ENCODE measurements around the gene DFFA. TPM values are rescaled to one million over a fixed set of nuclear protein-coding genes. Genes with fewer than 3 reads are reported as not detected.
"Not testable (repeated sequence)": the region's sequence is repeated elsewhere in the genome, so short reads cannot be mapped to it uniquely, and the experiment has no call there.

The DFFA gene
- polyA plus RNA-seq, 1 of the 3 experiments (the other 2 are of a cell fraction) = 42.3 TPM

DNA sequence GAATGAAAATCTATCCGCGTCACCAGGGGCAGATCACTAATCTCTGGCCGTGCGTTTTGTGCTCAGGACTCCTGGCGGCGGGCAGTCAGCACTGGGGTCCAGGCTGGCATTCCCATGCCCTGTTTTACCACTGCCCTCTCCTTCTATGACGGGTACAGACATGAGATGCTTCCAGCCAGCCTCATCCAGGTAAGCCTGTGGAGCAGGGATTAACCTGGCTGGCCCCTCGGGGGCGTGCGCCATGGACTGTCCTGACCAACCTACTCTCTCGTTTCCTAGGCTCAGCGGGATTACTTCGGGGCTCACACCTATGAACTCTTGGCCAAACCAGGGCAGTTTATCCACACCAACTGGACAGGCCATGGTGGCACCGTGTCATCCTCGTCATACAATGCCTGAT is 53.0 kb downstream of the DFFA start:
- no peak overlapping the region for H3K9ac ChIP-seq
- peaks cover 43 to 48% of the 10 kb centered on the region in 2 experiments for H3K36me3 ChIP-seq (replicated peaks in 1 of 2; ENCODE audit: control insufficient read depth in 1 of 2, insufficient read depth in 2 of 2, low read length in 1 of 2)
- ChIA-PET POLR2A (no interaction called here), CTCF (interaction anchor here (1.6 to 2.6 kb wide), 2 partner anchors 10 to 75 kb away, joined by 6 to 9 read pairs; partner anchors contain the start of gene CENPS)
- no peaks in the 10 kb centered on the region for H3K79me2 ChIP-seq (ENCODE audit: insufficient read depth)
- H3K27me3 ChIP-seq (ENCODE audit: insufficient read depth) = no peaks in the 10 kb centered on the region
- no peak overlapping the region for H3K27ac ChIP-seq (ENCODE audit: low read depth in 2 of 2, low read length in 1 of 2)
- no peaks in the 10 kb centered on the region for H4K20me1 ChIP-seq (ENCODE audit: insufficient read depth)
- H3K9me2 ChIP-seq = no peaks in the 10 kb centered on the region
- no peaks in the 10 kb centered on the region for H3K9me3 ChIP-seq
- 83% methylated on average over 10 of the region's 15 CpGs for whole genome bisulfite sequencing (ENCODE audit: low lambda C conversion rate)
- TF ChIP-seq NRF1 (IDR thresholded peaks at IDR 0.05; ENCODE audit: low read depth, low read length) = no peak
- TF ChIP-seq YY1 (IDR thresholded peaks at IDR 0.05; ENCODE audit: low read depth) = no peak
- TF ChIP-seq MXI1 (IDR thresholded peaks at IDR 0.05; ENCODE audit: low read depth, low read length) = no peak
- TF ChIP-seq CTCF (IDR thresholded peaks at IDR 0.05) = no peak
- no peak for TF ChIP-seq EZH2phosphoT487 (IDR thresholded peaks at IDR 0.05; ENCODE audit: borderline replicate concordance, low read depth)
- no peak for TF ChIP-seq FOXM1 (IDR thresholded peaks at IDR 0.05; ENCODE audit: low read depth)
- no peak for TF ChIP-seq CHD2 (IDR thresholded peaks at IDR 0.05; ENCODE audit: low read length, partially characterized antibody)
- TF ChIP-seq, protein P1, sequence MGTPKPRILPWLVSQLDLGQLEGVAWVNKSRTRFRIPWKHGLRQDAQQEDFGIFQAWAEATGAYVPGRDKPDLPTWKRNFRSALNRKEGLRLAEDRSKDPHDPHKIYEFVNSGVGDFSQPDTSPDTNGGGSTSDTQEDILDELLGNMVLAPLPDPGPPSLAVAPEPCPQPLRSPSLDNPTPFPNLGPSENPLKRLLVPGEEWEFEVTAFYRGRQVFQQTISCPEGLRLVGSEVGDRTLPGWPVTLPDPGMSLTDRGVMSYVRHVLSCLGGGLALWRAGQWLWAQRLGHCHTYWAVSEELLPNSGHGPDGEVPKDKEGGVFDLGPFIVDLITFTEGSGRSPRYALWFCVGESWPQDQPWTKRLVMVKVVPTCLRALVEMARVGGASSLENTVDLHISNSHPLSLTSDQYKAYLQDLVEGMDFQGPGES (IDR thresholded peaks at IDR 0.05; ENCODE audit: low read depth, low read length) = no peak
- TF ChIP-seq EP300 (IDR thresholded peaks at IDR 0.05; ENCODE audit: borderline replicate concordance in 1 of 2, low read depth in 1 of 2, low read length in 1 of 2) = no peak
- no peak for TF ChIP-seq JUND (IDR thresholded peaks at IDR 0.05)
- no peak for TF ChIP-seq SMC3 (IDR thresholded peaks at IDR 0.05; ENCODE audit: low read depth, low read length)
- TF ChIP-seq RXRA (IDR thresholded peaks at IDR 0.05; ENCODE audit: borderline replicate concordance, low read depth) = no peak
- TF ChIP-seq GATA2 (CRISPR knock-in tag; IDR thresholded peaks at IDR 0.05) = no peak
- no peak for TF ChIP-seq FOSL2 (IDR thresholded peaks at IDR 0.05; ENCODE audit: borderline replicate concordance, low read depth)
- no peak for TF ChIP-seq NFIC (IDR thresholded peaks at IDR 0.05; ENCODE audit: borderline replicate concordance)
- H3K4me1 ChIP-seq (ENCODE audit: control insufficient read depth in 1 of 2, insufficient read depth in 2 of 2, low read depth in 1 of 2, low read length in 1 of 2) = peaks cover 0 to 4% of the 10 kb centered on the region in 2 experiments; a peak in 1 of 4 replicates
- no peak for DNase-seq
- H3K4me3 ChIP-seq (ENCODE audit: low read depth in 2 of 2, low read length in 1 of 2) = no peak overlapping the region
- no peak overlapping the region for H3K4me2 ChIP-seq
- no peak overlapping the region for H2AFZ ChIP-seq (ENCODE audit: low read depth)
- peaks cover 4% of the 10 kb centered on the region for H3F3A ChIP-seq (replicated peaks; ENCODE audit: insufficient read depth)

- POLR2A ChIA-PET; H2AFZ ChIP-seq (ENCODE audit: low read depth); DNase-seq; H3K9me3 ChIP-seq; H3K4me3 ChIP-seq (ENCODE audit: low read depth in 2 of 2, low read length in 1 of 2); H3K9me2 ChIP-seq; H3F3A ChIP-seq (replicated peaks; ENCODE audit: insufficient read depth); H3K27ac ChIP-seq (ENCODE audit: low read depth in 2 of 2, low read length in 1 of 2); H3K27me3 ChIP-seq (ENCODE audit: insufficient read depth); H3K4me2 ChIP-seq; H3K4me1 ChIP-seq (ENCODE audit: control insufficient read depth in 1 of 2, insufficient read depth in 2 of 2, low read depth in 1 of 2, low read length in 1 of 2); H3K9ac ChIP-seq; H4K20me1 ChIP-seq (ENCODE audit: insufficient read depth); H3K79me2 ChIP-seq (ENCODE audit: insufficient read depth): not testable (repeated sequence)
- peaks cover 47 to 50% of the 10 kb centered on the region in 2 experiments for H3K36me3 ChIP-seq (replicated peaks in 1 of 2; ENCODE audit: control insufficient read depth in 1 of 2, insufficient read depth in 2 of 2, low read length in 1 of 2)
- 89% methylated on average over 8 of the region's 8 CpGs for WGBS (ENCODE audit: low lambda C conversion rate)
- CTCF ChIA-PET = interaction anchor here (0.6 to 2.6 kb wide), 2 partner anchors 11 to 19 kb away, joined by 3 to 9 read pairs; partner anchors contain the start of gene CENPS
Observed at GRCh38 chr1:10418741-10419140, 53.6 kb downstream of the DFFA start.

DNA sequence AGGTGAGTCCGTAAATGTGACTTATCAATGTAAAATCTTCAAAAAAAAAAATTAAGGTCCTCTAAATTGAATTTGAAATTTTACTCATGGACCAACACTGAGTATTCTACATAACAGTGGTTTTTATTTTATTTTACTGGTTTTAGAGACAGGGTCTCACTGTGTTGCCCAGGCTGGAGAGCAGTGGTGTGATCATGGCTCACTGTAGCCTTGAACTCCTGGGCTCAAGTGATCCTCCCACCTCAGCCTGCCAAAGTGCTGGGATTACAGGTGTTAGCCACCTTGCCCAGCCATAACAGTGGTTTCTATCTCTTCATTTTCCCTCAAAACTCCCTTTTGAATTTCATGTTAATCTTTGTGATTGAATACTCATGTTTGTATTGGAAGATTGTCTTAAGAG is 56.4 kb downstream of the DFFA start:
- H3K4me3 ChIP-seq (ENCODE audit: low read depth in 2 of 2, low read length in 1 of 2); H3K9ac ChIP-seq; H3K9me3 ChIP-seq; DNase-seq; POLR2A ChIA-PET; H3K27ac ChIP-seq (ENCODE audit: low read depth in 2 of 2, low read length in 1 of 2); H3K4me1 ChIP-seq (ENCODE audit: control insufficient read depth in 1 of 2, insufficient read depth in 2 of 2, low read depth in 1 of 2, low read length in 1 of 2); H3K27me3 ChIP-seq (ENCODE audit: insufficient read depth); H4K20me1 ChIP-seq (ENCODE audit: insufficient read depth); H2AFZ ChIP-seq (ENCODE audit: low read depth); H3F3A ChIP-seq (replicated peaks; ENCODE audit: insufficient read depth); H3K9me2 ChIP-seq; H3K4me2 ChIP-seq; H3K79me2 ChIP-seq (ENCODE audit: insufficient read depth): not testable (repeated sequence)
- H3K36me3 ChIP-seq (replicated peaks in 1 of 2; ENCODE audit: control insufficient read depth in 1 of 2, insufficient read depth in 2 of 2, low read length in 1 of 2) = peaks cover 69 to 74% of the 10 kb centered on the region in 2 experiments
- WGBS (ENCODE audit: low lambda C conversion rate) = 92% methylated on average over 1 of the region's 1 CpG
- CTCF ChIA-PET = interaction anchor here (1.0 to 1.2 kb wide), 2 partner anchors 13 kb away, joined by 4 read pairs; no protein-coding TSS in a partner anchor

Data from SK-N-SH (cell line).